Hepatocyte (in vitro differentiated cells): ENCODE results near the gene PIK3AP1.

Source experiments
- EZH2 ChIP-seq: fragments of 200-600 bp; sonication (generic); IDR thresholded peaks from 2 replicates; pipeline ENCODE4 v1.6.1; 2016; ENCODE audit warnings: antibody characterized with exemption, mild to moderate bottlenecking, borderline replicate concordance
- EZH2phosphoT487 ChIP-seq: fragments of 200-600 bp; sonication (generic); IDR thresholded peaks from one replicate; pipeline ENCODE4 v1.6.1; 2018; ENCODE audit warnings: antibody characterized with exemption, mild to moderate bottlenecking, low read depth, moderate library complexity; ENCODE audit not compliant: unreplicated experiment, severe bottlenecking
- TF ChIP-seq, protein P1 (sequence below): fragments of 200-600 bp; sonication (generic); IDR thresholded peaks from 2 replicates; pipeline ENCODE4 v1.5.1; 2016; ENCODE audit warnings: antibody characterized with exemption, mild to moderate bottlenecking; ENCODE audit not compliant: poor library complexity

DNA sequence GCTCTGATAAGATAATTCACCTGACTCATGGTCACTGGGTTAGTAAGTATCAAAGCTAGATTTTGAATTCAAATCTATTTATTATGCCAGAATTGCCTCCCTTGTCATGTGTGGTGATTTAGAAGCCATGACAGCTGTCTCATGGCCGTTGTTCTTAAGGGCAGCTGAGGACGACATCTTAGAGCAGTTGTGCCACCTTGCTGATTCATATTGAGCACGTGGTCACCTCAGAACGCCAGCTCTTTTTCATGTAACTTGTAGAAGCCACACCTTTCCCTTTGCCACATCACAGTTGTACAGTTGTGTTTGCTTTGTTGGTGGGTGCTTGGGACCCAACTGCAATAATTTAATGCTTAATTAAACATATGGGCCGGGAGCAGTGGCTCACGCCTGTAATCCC, 4.3 kb upstream of the PIK3AP1 start:
- TF ChIP-seq, protein P1, sequence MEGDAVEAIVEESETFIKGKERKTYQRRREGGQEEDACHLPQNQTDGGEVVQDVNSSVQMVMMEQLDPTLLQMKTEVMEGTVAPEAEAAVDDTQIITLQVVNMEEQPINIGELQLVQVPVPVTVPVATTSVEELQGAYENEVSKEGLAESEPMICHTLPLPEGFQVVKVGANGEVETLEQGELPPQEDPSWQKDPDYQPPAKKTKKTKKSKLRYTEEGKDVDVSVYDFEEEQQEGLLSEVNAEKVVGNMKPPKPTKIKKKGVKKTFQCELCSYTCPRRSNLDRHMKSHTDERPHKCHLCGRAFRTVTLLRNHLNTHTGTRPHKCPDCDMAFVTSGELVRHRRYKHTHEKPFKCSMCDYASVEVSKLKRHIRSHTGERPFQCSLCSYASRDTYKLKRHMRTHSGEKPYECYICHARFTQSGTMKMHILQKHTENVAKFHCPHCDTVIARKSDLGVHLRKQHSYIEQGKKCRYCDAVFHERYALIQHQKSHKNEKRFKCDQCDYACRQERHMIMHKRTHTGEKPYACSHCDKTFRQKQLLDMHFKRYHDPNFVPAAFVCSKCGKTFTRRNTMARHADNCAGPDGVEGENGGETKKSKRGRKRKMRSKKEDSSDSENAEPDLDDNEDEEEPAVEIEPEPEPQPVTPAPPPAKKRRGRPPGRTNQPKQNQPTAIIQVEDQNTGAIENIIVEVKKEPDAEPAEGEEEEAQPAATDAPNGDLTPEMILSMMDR = no peak
- TF ChIP-seq EZH2phosphoT487 (no peak), EZH2 (no peak)
